HCT116 (cell line): Measurements from ENCODE around the gene DPPA3. TPM values are rescaled to one million over a fixed set of nuclear protein-coding genes. Genes with fewer than 3 reads are reported as not detected.

Experiments used
- total RNA-seq: library from RNA; stranded (reverse); gene quantifications from one replicate; pipeline ENCODE4 v1.2.1, GENCODE V29; 2021; ENCODE audit not compliant: unreplicated experiment

Gene DPPA3
- total RNA-seq, 1 experiment from 2014 or later: not detected

Other genes starting within 250 kb of the DPPA3 start
- gene CD163, start 207.7 kb upstream of the DPPA3 start, total RNA-seq: 1.4 TPM
- not detected for gene APOBEC1, start 45.5 kb upstream of the DPPA3 start, total RNA-seq
- gene GDF3, start 15.7 kb upstream of the DPPA3 start, total RNA-seq: not detected
- not detected for gene CLEC4C, start 35.9 kb downstream of the DPPA3 start, total RNA-seq
- gene NANOGNB, start 53.8 kb downstream of the DPPA3 start, total RNA-seq: not detected
- gene NANOG, start 78.0 kb downstream of the DPPA3 start, total RNA-seq: 0.22 TPM
- gene SLC2A14, start 161.5 kb downstream of the DPPA3 start, total RNA-seq: not detected
- gene SLC2A3, start 224.8 kb downstream of the DPPA3 start, total RNA-seq: 10.5 TPM